Measurements from ENCODE around the gene DNAH7.

DNA sequence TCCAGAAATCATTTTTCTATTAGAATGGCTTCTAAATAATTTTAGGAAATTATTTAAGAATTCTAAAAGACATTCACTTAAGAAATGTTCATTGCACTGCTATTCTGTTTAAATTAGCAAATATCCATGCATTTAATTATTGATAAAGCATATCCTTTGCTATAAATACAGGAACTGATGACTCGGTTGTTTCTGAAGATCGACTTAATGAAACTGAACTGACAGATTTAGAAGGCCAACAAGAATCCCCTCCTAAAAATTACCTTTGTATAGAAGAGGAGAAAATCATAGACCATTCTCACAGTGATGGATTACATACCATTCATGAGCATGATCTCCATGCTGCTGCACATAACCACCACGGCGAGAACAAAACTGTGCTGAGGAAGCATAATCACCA is 352.2 kb downstream of the DNAH7 start:
- no peak for TF ChIP-seq CTCF (IDR thresholded peaks at IDR 0.05)
- TF ChIP-seq POLR2A (IDR thresholded peaks at IDR 0.05) = no peak

Measured in tibial nerve (tissue), 3 donors.